Colon (tissue), 2 donors: Measurements from ENCODE around the gene KLK10.

Source experiments
- FAIRE-seq: peaks from 2 replicates; lab custom pipeline; 2012; peaks lifted over from hg19 to GRCh38; lab: Jason Lieb, UNC
- donor health status: control.
- donor health status: control.

The KLK10 gene

GRCh38 chr19:51025809-51026553 lies 6.5 kb upstream of the KLK10 start:
- FAIRE-seq: no peak

- FAIRE-seq: no peak
Observed at GRCh38 chr19:51025401-51025800, 5.9 kb upstream of the KLK10 start.

GRCh38 chr19:51024924-51025323 lies 5.4 kb upstream of the KLK10 start:
- no peak for FAIRE-seq

- no peak for FAIRE-seq
Observed at GRCh38 chr19:51023946-51024345, 4.4 kb upstream of the KLK10 start.

GRCh38 chr19:51022526-51022925 lies 3.0 kb upstream of the KLK10 start:
- no peak for FAIRE-seq

- FAIRE-seq: no peak
Observed at GRCh38 chr19:51020988-51021651, 1.6 kb upstream of the KLK10 start.

- FAIRE-seq: no peak
Observed at GRCh38 chr19:51018745-51019543, 565 bp downstream of the KLK10 start.

GRCh38 chr19:51016798-51017683 lies 2.5 kb downstream of the KLK10 start:
- FAIRE-seq: no peak

- FAIRE-seq: no peak
Observed at GRCh38 chr19:51015691-51016267, 3.7 kb downstream of the KLK10 start.

- no peak for FAIRE-seq
Observed at GRCh38 chr19:51014242-51014641, 5.3 kb downstream of the KLK10 start.

- no peak for FAIRE-seq
Observed at GRCh38 chr19:51012661-51013190, 6.8 kb downstream of the KLK10 start.

GRCh38 chr19:51010066-51010795 lies 9.3 kb downstream of the KLK10 start:
- FAIRE-seq: no peak

- FAIRE-seq: no peak
Observed at GRCh38 chr19:51009061-51009891, 10.2 kb downstream of the KLK10 start.

- FAIRE-seq: no peak
Observed at GRCh38 chr19:51007488-51007887, 12.0 kb downstream of the KLK10 start.

- no peak for FAIRE-seq
Observed at GRCh38 chr19:51006406-51006805, 13.1 kb downstream of the KLK10 start.

- no peak for FAIRE-seq
Observed at GRCh38 chr19:51005248-51005647, 14.3 kb downstream of the KLK10 start.

- FAIRE-seq: no peak
Observed at GRCh38 chr19:51003316-51003715, 16.2 kb downstream of the KLK10 start.

- FAIRE-seq: no peak
Observed at GRCh38 chr19:51002542-51003311, 16.8 kb downstream of the KLK10 start.

- no peak for FAIRE-seq
Observed at GRCh38 chr19:51002089-51002532, 17.4 kb downstream of the KLK10 start.
